ENCODE data around the gene RBFOX1.

Gene RBFOX1

GRCh38 chr16:7524419-7524818 lies 191.8 kb downstream of the RBFOX1 start:
- DNase-seq (ENCODE audit: low spot score): no peak

GRCh38 chr16:7526736-7527135 lies 194.1 kb downstream of the RBFOX1 start:
- DNase-seq (ENCODE audit: low spot score): no peak

GRCh38 chr16:7532534-7532933 lies 199.9 kb downstream of the RBFOX1 start:
- DNase-seq (ENCODE audit: low spot score): no peak

GRCh38 chr16:7534749-7535148 lies 202.1 kb downstream of the RBFOX1 start:
- no peak for DNase-seq (ENCODE audit: low spot score)

- DNase-seq (ENCODE audit: low spot score): no peak
Observed at GRCh38 chr16:7541026-7541425, 208.4 kb downstream of the RBFOX1 start.

- DNase-seq (ENCODE audit: low spot score): no peak
Observed at GRCh38 chr16:7545251-7545650, 212.6 kb downstream of the RBFOX1 start.

GRCh38 chr16:7546948-7547347 lies 214.3 kb downstream of the RBFOX1 start:
- DNase-seq (ENCODE audit: low spot score): no peak

GRCh38 chr16:7547736-7548135 lies 215.1 kb downstream of the RBFOX1 start:
- no peak for DNase-seq (ENCODE audit: low spot score)

- no peak for DNase-seq (ENCODE audit: low spot score)
Observed at GRCh38 chr16:7548796-7549318, 216.2 kb downstream of the RBFOX1 start.

- DNase-seq (ENCODE audit: low spot score): no peak
Observed at GRCh38 chr16:7550096-7550495, 217.5 kb downstream of the RBFOX1 start.

GRCh38 chr16:7555459-7555858 lies 222.8 kb downstream of the RBFOX1 start:
- DNase-seq (ENCODE audit: low spot score): no peak

- no peak for DNase-seq (ENCODE audit: low spot score)
Observed at GRCh38 chr16:7561908-7562405, 229.3 kb downstream of the RBFOX1 start.

GRCh38 chr16:7566360-7566759 lies 233.7 kb downstream of the RBFOX1 start:
- DNase-seq (ENCODE audit: low spot score): no peak

- DNase-seq (ENCODE audit: low spot score): no peak
Observed at GRCh38 chr16:7571366-7571765, 238.7 kb downstream of the RBFOX1 start.

GRCh38 chr16:7577588-7577987 lies 244.9 kb downstream of the RBFOX1 start:
- DNase-seq (ENCODE audit: low spot score): no peak

GRCh38 chr16:7579454-7579853 lies 246.8 kb downstream of the RBFOX1 start:
- DNase-seq (ENCODE audit: low spot score): no peak

- DNase-seq (ENCODE audit: low spot score): no peak
Observed at GRCh38 chr16:7581175-7581574, 248.5 kb downstream of the RBFOX1 start.

- no peak for DNase-seq (ENCODE audit: low spot score)
Observed at GRCh38 chr16:7583396-7583795, 250.8 kb downstream of the RBFOX1 start.

- DNase-seq (ENCODE audit: low spot score): no peak
Observed at GRCh38 chr16:7584561-7584960, 251.9 kb downstream of the RBFOX1 start.

GRCh38 chr16:7585705-7586104 lies 253.1 kb downstream of the RBFOX1 start:
- DNase-seq (ENCODE audit: low spot score): no peak

GRCh38 chr16:7590934-7591333 lies 258.3 kb downstream of the RBFOX1 start:
- no peak for DNase-seq (ENCODE audit: low spot score)

- DNase-seq (ENCODE audit: low spot score): no peak
Observed at GRCh38 chr16:7596308-7596707, 263.7 kb downstream of the RBFOX1 start.

GRCh38 chr16:7597677-7598076 lies 265.0 kb downstream of the RBFOX1 start:
- DNase-seq (ENCODE audit: low spot score): no peak

- DNase-seq (ENCODE audit: low spot score): no peak
Observed at GRCh38 chr16:7601100-7601499, 268.5 kb downstream of the RBFOX1 start.

Data from iPS-NIHi11 (cell line).